Lung (tissue), 12 donors: ENCODE results near the gene FLT3. TPM values are rescaled to one million over a fixed set of nuclear protein-coding genes. Genes with fewer than 3 reads are reported as not detected.

ENCODE experiments used
- ATAC-seq: fragments of 200-7000 bp; cut with Tn5 transposase; one replicate; pipeline ENCODE4 v1.9.1; 2020; ENCODE audit warnings: moderate number of reproducible peaks; ENCODE audit not compliant: insufficient read depth, low FRiP score
- DNase-seq, 3 donors: peaks; one replicate each; pipeline ENCODE4 v3.0.0-alpha.2; 2013 to 2017
- H3K27ac ChIP-seq, 2 donors: one replicate each; pipeline ENCODE4 v1.5.1; 2013; ENCODE audit warnings: mild to moderate bottlenecking in 2 of 2, moderate library complexity in 2 of 2, control low read depth in 1 of 2, inconsistent platforms in 1 of 2, low read depth in 1 of 2, low read length in 1 of 2
- H3K27me3 ChIP-seq, 3 donors: one replicate each; pipeline ENCODE4 v1.5.1; 2013; ENCODE audit warnings: low read length in 2 of 3; ENCODE audit not compliant: control insufficient read depth in 3 of 3, insufficient read depth in 3 of 3
- H3K36me3 ChIP-seq, 4 donors: one replicate each; pipeline ENCODE4 v1.5.1; 2013; ENCODE audit warnings: low read length in 4 of 4, mild to moderate bottlenecking in 1 of 4, moderate library complexity in 1 of 4; ENCODE audit not compliant: control insufficient read depth in 4 of 4, insufficient read depth in 4 of 4
- H3K4me1 ChIP-seq, 5 donors: one replicate each; pipeline ENCODE4 v1.5.1; 2013; ENCODE audit warnings: low read length in 5 of 5, mild to moderate bottlenecking in 2 of 5, moderate library complexity in 1 of 5; ENCODE audit not compliant: control insufficient read depth in 5 of 5, insufficient read depth in 5 of 5
- H3K4me3 ChIP-seq: one replicate; pipeline ENCODE4 v1.5.1; 2013; ENCODE audit warnings: mild to moderate bottlenecking, control low read depth, moderate library complexity
- H3K9ac ChIP-seq, 2 donors: one replicate each; pipeline ENCODE4 v1.5.1; 2013; ENCODE audit warnings: low read length in 2 of 2, control low read depth in 1 of 2; ENCODE audit not compliant: insufficient read depth in 1 of 2
- H3K9me3 ChIP-seq, 4 donors: one replicate each; pipeline ENCODE4 v1.5.1; 2013; ENCODE audit warnings: low read length in 3 of 4, mild to moderate bottlenecking in 1 of 4, moderate library complexity in 1 of 4; ENCODE audit not compliant: control insufficient read depth in 4 of 4, insufficient read depth in 3 of 4
- CTCF ChIP-seq: IDR thresholded peaks from 2 replicates; pipeline ENCODE4 v1.5.1; 2012; ENCODE audit warnings: mild to moderate bottlenecking; ENCODE audit errors: control extremely low read depth, extremely low read depth
- WGBS, 2 donors: extraction: QIAGEN DNeasy Blood & Tissue Kit; methylation state at CpG; one replicate each; pipeline ENCODE4 v1.1.7; 2013; 5-methylcytosine and 5-hydroxymethylcytosine counted together
- polyA plus RNA-seq, 2 donors: library from polyadenylated mRNA; stranded (reverse); fragments of 200-250 nt; gene quantifications; one replicate each; pipeline ENCODE4 v1.2.1, GENCODE V29; 2013
- total RNA-seq, 2 donors: library from RNA; depleted of rRNA in 1 of 2; stranded (reverse); fragments of >200 nt in 1 of 2; gene quantifications; one replicate each; pipeline ENCODE4 v1.2.1, GENCODE V29; 2014 to 2021
- donor health status: control.
- donor health status: control.
- donor health status: Bipolar disorder and iron deficiency.
- donor health status: healthy.
- donor health status: DM: yes; HTN: yes; CAD: no.

FLT3 gene
- total and polyA plus RNA-seq, 4 donors = 0.43 to 1.9 (median 0.72) TPM

DNA sequence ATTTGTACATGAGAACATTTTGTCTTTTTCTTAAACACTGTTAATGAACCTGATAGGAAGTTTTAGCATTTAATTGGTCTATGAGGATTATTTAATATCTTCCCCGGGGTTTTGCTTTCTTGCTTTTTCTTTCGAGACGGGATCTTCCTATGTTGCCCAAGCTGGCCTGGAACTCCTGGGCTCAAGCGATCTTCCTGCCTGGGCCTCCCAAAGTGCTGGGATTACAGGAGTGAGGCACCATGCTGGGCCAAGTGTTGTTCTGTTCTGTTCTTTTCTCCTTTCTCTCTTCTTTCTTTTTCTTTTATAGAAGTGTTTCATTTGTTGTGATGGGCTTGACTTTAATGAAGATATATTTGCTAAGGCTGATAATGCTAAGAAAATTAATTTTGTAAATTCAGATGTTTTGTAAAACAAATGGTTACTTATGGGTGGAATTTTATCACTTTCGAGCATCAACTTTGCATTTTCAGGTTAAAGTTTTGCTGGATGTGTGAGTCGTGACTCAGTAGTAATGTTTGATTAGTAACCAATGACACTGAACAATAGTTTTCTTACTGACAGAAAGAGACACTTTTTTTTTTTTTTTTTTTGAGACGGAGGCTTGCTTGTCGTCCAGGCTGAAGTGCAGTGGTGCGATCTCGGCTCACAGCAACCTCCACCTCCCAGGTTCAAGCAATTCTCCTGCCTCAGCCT lies 40.2 kb upstream of the FLT3 start:
- Histone ChIP-seq H3K36me3 (peaks cover 0 to 5% (median 0%) of the 10 kb centered on the region in 4 donors), H3K27me3 (no peaks in the 10 kb centered on the region), H3K27ac (no peak overlapping the region), H3K4me3 (no peak overlapping the region), H3K9ac (peak overlapping the region in 1 of 2 donors; percentile 75), H3K9me3 (no peaks in the 10 kb centered on the region), H3K4me1 (peaks cover 0 to 20% (median 4%) of the 10 kb centered on the region in 5 donors)
- WGBS, 2 donors = 33 to 64% methylated on average over 10 of the region's 10 CpGs
- TF ChIP-seq CTCF = no peak
- no peak for ATAC-seq
- DNase-seq = no peak

GRCh38 chr13:28138756-28139470 lies 38.5 kb upstream of the FLT3 start:
- Histone ChIP-seq H3K27ac (peak overlapping the region; percentile 99), H3K9ac (peak overlapping the region; percentile 73 to 75), H3K4me3 (peak overlapping the region; percentile 97), H3K9me3 (no peaks in the 10 kb centered on the region), H3K27me3 (no peaks in the 10 kb centered on the region), H3K4me1 (peaks cover 0 to 20% (median 4%) of the 10 kb centered on the region in 5 donors), H3K36me3 (peaks cover 0 to 5% (median 0%) of the 10 kb centered on the region in 4 donors)
- peak; percentile 94 to 97 (median 95) for DNase-seq
- 0% methylated on average over 50 to 60 of the region's 60 CpGs for WGBS, 2 donors
- ATAC-seq = peak; percentile 78
- TF ChIP-seq CTCF = no peak

GRCh38 chr13:28138012-28138755 lies 37.8 kb upstream of the FLT3 start, which contains the start of gene PAN3:
TSS of gene PAN3 (plus strand) at chr13:28138545. CDS start at chr13:28138658, 113 bp downstream.
- Histone ChIP-seq H3K9ac (peak within 1 kb of the TSS; percentile 73 to 88), H3K4me1 (peaks cover 0 to 20% (median 4%) of the 10 kb centered on the region in 5 donors), H3K36me3 (peaks cover 0 to 5% (median 0%) of the 10 kb centered on the region in 4 donors), H3K9me3 (no peaks in the 10 kb centered on the region), H3K4me3 (peak within 1 kb of the TSS; percentile 97), H3K27ac (peak within 1 kb of the TSS; percentile 99), H3K27me3 (no peaks in the 10 kb centered on the region)
- 1% methylated on average over 57 to 84 of the region's 84 CpGs for WGBS, 2 donors
- peak; percentile 93 to 96 (median 95) for DNase-seq
- no peak for TF ChIP-seq CTCF
- peak; percentile 82 for ATAC-seq
